ENCODE measurements around the gene DDR2.

GRCh38 chr1:162726555-162726954, 94.3 kb downstream of the DDR2 start:
- no peak for TF ChIP-seq FOXK2 (IDR thresholded peaks at IDR 0.05)
- no peak for TF ChIP-seq ZNF384 (IDR thresholded peaks at IDR 0.05)
- no peak for TF ChIP-seq SP1 (IDR thresholded peaks at IDR 0.05)
- no peak for TF ChIP-seq TARDBP (IDR thresholded peaks at IDR 0.05)
- TF ChIP-seq BHLHE40 (IDR thresholded peaks at IDR 0.05; ENCODE audit: borderline replicate concordance) = no peak
- TF ChIP-seq NFRKB (IDR thresholded peaks at IDR 0.05) = no peak
- TF ChIP-seq SUZ12 (IDR thresholded peaks at IDR 0.05) = no peak
- TF ChIP-seq ELF4 (IDR thresholded peaks at IDR 0.05) = no peak
- TF ChIP-seq HDGF (IDR thresholded peaks at IDR 0.05; ENCODE audit: borderline replicate concordance) = no peak

Data from HEK293T (cell line).